GM21576 (cell line): ENCODE results near the gene RAI1.
"Not testable (repeated sequence)": the region's sequence is repeated elsewhere in the genome, so short reads cannot be mapped to it uniquely, and the experiment has no call there.

Experiments
- ATAC-seq: cut with Tn5 transposase; IDR thresholded peaks from one replicate; pipeline ENCODE4 v1.9.1; 2021; ENCODE audit warnings: mild to moderate bottlenecking, moderate library complexity; ENCODE audit not compliant: unreplicated experiment

RAI1 gene

GRCh38 chr17:17796787-17797061, 115.5 kb downstream of the RAI1 start:
- no peak for ATAC-seq

- ATAC-seq: no peak
Measured at GRCh38 chr17:17797119-17797809, 116.0 kb downstream of the RAI1 start.

- ATAC-seq: no peak
Measured at GRCh38 chr17:17798010-17798556, 116.8 kb downstream of the RAI1 start.

- no peak for ATAC-seq
Measured at GRCh38 chr17:17798573-17799255, 117.5 kb downstream of the RAI1 start.

GRCh38 chr17:17800504-17801021, 119.3 kb downstream of the RAI1 start:
- no peak for ATAC-seq

GRCh38 chr17:17801800-17802481, 120.7 kb downstream of the RAI1 start:
- ATAC-seq: no peak

- no peak for ATAC-seq
Measured at GRCh38 chr17:17804007-17804406, 122.7 kb downstream of the RAI1 start.

- ATAC-seq: no peak
Measured at GRCh38 chr17:17805575-17805974, 124.3 kb downstream of the RAI1 start.

- no peak for ATAC-seq
Measured at GRCh38 chr17:17806035-17806434, 124.8 kb downstream of the RAI1 start.

- no peak for ATAC-seq
Measured at GRCh38 chr17:17806611-17807274, 125.5 kb downstream of the RAI1 start.

- no peak for ATAC-seq
Measured at GRCh38 chr17:17807440-17807839, 126.2 kb downstream of the RAI1 start.

GRCh38 chr17:17808200-17808599, 126.9 kb downstream of the RAI1 start:
- ATAC-seq: not testable (repeated sequence)

GRCh38 chr17:17808706-17809432, 127.6 kb downstream of the RAI1 start:
- no peak for ATAC-seq

GRCh38 chr17:17809531-17810083, 128.3 kb downstream of the RAI1 start:
- no peak for ATAC-seq

GRCh38 chr17:17810084-17810894, 129.0 kb downstream of the RAI1 start:
- ATAC-seq: no peak

GRCh38 chr17:17810895-17811248, 129.6 kb downstream of the RAI1 start:
- ATAC-seq: no peak

- ATAC-seq: no peak
Measured at GRCh38 chr17:17811381-17812210, 130.3 kb downstream of the RAI1 start.

GRCh38 chr17:17812211-17813054, 131.2 kb downstream of the RAI1 start:
- ATAC-seq: no peak
